Measurements from ENCODE around the gene FBXL16.
"Not testable (repeated sequence)": the region's sequence is repeated elsewhere in the genome, so short reads cannot be mapped to it uniquely, and the experiment has no call there.

FBXL16 gene

DNA sequence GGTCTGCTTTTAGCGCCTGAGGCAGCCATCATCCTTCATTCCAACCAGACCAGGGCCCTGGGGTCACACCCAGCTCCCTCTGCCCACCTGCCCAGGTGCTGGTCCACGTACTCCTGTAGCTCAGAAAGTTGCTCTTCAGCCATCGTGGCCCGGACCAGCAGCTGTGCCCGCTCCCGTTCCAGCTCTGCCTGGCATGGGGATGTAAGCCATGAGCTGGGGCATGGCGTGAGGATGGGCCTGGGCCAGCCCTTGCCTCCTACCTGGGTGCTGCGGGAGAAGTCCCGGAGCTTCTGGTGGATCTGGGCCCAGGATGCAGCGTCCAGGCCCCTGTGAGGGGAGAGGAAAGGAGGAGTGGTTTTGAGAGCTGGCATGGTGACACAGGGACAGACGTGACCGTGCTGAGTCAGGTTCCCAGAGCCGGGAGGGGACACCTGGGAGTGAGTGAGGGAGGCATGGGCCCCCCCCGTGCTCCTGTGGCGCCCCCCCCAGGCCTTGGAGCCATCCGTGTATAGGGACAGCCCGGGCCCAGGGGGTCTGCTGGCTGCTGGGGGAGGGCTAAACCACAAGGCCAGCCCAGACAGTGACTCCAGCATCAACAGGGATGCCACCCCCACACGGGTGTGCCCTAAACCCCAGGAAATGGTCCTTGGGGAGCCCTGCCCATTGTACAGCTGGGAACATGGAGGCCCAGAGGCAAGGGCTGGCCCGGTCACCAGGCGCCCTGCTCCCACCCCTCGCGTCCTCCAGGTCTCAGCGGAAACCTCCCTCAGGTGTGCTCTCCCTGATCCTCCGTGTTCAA is 17.4 kb upstream of the FBXL16 start:
- no peak for DNase-seq

DNA sequence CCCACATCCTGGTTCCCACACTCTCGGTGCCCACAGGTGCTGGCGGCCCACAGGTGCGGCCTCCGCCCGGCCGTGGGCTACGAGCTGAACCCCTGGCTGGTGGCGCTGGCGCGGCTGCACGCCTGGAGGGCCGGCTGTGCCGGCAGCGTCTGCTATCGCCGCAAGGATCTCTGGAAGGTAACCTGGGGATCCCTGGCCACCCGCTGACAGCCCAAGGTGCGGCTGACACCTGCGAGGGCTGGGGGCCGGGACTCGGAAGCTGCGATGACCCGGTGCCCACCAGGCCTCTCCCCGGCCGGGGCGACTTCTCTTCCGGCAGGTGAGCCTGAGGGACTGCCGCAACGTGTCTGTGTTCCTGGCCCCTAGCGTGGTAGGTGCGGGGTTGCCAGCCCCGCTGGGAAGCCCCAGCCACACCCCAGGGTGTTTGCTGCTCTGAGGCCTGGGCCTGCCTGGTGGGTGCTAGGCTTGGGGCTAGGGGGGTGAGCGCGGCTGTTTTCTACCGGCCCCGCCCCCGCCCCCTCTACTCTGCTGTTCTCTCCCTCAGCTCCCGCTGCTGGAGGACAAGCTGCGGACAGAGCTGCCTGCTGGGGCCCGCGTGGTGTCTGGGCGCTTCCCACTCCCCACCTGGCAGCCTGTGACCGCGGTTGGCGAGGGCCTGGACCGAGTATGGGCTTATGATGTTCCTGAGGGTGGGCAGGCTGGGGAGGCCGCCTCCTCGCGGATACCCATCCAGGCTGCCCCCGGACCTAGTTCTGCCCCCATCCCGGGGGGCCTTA is 16.4 kb upstream of the FBXL16 start:
- no peak for DNase-seq

DNA sequence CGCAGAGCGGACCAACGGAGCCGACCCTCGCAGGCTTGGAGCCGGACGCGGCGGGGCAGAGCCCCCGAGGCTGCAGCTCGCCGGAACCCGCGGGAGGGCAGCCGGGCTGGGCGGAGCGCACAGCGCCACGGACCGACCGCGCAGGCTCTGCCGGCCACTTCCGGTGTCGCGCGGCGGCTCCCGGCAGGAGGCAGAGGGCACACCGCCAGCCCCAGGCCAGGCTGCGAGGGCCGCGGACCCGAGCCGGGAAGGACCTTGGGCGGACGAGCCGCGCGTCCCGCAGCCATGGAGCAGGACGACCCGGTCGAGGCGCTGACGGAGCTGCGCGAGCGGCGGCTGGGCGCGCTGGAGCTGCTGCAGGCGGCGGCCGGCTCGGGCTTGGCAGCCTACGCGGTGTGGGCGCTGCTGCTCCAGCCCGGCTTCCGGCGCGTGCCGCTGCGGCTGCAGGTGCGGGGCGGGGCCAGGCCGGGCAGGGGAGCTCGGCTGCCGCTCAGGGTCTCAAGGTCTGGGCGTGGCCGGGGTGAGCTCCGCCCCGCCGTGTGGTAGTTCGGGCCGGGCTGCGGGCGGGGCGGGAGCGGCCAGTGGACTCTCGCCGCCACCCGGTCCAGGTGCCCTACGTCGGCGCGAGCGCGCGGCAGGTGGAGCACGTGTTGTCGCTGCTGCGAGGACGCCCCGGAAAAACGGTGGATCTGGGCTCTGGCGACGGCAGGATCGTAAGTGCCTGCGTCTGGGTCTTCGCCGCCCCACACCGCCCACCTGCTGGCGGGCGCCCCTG is 15.6 kb upstream of the FBXL16 start, which contains the start of gene ANTKMT:
TSS of gene ANTKMT (plus strand) at position 157 of the 775 bp plus-strand sequence. CDS start at position 286, 129 bp downstream.
- DNase-seq, result peak; percentile 59 to 79

DNA sequence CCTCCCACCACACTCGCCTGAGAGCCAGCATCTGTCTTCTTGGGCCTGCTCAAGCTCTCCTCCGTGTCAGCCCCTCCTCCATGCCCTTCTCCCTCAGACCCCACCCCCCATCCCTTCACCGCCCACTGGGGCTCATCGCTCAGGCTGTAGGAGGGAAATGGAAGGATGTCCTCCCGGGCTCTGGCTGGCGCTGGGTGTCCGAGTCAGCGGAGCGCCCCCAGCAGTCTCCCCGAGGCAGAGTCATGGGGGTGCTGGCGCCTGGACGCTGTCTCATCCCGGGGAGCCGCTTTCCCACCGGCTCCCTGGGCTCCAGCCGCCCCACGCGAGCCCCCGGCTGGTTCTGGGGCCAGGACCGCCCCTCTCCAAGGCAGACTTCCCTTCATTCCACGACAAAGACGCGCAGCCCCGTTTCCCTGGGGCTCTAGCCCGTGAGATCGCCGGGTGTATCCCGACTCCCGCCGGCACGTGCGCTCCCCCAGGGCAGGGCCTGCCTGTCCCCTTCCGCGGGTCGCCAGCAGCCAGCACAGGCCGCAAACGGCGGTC is 14.9 kb upstream of the FBXL16 start:
- peak; percentile 29 to 45 for DNase-seq

DNA sequence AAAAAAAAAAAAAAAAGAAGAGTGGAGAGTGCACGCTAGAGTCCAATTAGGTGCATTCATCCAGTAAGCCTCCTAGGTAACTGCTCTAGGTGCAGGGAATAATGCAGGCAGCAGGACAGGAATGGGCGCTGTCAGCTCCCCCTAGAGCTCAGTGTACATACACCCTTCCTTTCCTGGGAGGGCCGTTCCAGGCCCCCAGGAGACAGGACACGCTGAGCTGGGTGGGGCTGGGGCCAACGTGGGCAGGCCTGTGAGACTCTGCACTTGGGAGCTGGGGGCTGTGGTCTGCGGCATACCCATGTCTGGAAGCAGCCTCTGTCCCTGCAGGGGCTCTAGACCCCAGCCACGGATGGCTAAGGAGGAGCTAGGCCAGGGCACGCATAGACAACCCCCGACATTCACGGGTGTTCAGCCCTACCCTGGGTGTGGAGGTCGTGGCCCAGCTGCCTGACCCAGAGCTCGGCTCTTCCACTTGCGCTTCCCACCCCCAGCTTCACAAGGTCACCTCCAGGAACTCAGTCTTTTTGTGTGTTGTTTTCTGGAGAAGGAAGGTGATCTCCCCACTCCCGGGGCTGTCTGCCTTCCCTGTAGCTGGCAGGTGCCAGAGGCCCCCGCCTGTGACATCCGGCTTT is 14.3 kb upstream of the FBXL16 start:
- DNase-seq, result no peak

DNA sequence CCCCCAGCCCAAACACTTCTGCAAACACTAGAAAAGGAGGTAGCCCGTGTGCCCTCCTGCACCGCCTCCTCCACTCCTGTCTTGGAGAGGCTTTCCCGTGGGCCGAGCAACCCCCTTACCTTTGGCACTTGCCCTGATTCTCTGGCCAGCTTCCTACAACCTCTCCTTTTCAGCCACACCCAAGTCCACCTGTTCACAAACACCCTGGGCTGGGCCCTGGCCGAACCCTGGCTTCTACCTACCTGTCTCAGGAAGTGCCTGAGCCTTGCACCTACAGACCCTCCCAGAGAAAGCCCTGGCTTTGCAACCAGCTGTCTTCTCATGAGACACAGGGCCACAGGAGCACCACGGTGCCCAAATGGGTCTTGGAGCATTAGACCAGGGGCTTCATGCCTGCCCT is 13.3 kb upstream of the FBXL16 start:
- DNase-seq, result no peak

DNA sequence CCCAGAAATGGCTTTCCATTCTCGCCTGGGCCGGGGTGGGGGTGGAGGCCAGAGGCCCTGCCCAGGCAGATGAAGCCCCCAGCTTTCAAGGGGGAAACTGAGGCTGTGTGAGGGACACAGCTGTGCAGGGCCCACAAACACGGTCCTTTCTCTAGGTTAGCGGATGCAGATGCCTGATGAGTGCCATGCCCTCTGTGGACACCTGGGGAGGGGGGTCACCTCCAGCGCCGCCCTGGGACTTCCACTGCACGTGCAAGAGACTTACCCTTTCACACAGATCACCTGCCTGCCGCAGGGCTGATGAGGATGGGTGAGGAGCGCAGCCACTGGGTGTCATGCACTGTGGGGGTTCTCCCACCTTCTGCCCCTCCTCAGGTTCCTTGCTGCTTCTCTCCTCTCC is 12.8 kb upstream of the FBXL16 start:
- no peak for DNase-seq

DNA sequence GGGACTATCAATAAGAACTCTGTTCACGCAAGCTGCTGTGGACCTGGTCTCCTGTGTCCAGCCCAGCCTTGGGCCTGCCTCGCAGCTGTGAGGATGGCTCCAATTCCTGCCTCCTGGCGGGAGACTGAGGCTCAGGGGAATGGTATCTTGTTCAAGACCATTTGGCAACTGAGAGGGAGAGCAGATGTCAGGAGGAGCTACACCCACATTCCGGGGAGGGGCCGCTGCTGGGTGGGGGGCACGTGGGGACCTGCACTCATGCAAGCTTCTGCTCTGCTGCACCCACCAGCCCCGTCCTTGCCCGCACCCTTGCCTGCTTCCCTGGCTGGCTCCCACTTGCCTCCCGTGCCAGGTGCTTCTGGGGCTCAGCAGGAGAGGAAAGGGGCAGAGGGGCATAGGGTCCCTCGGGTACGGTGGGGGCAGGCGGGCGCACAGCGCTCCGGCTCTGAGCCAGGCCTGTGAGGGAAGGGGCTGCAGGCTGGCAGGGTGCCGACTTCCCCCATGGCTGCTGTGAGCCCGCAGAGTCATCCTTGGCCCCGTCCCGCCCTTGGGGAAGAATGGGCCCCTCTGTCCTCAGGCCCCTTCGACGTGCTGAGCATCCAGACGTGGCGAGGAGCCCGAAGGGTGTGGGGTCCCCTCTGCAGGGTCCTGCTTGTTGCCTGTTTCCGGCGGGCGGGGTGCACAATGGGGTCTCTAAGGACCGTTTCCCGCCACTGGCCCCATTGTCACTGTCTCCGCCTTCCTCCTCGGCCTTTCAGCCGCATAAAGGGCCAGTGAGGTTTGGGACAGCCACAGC is 12.0 kb upstream of the FBXL16 start:
- DNase-seq, result no peak

DNA sequence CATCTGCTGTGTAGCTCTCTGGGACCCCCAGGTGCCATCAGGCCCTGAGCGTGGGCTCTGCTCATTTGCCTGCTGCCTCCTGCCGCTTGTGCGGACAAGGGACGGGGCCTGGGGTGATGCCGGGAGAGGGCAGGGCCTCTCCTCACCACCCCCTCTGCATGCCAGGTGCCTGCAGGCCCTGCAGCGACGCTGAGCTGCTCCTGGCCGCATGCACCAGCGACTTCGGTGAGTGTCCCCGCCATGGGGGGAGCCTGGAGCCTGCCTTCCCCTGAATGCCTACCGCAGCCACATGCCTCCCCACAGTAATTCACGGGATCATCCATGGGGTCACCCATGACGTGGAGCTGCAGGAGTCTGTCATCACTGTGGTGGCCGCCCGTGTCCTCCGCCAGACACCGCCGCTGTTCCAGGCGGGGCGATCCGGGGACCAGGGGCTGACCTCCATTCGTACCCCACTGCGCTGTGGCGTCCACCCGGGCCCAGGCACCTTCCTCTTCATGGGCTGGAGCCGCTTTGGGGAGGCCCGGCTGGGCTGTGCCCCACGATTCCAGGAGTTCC is 11.2 kb upstream of the FBXL16 start:
- DNase-seq, result no peak

DNA sequence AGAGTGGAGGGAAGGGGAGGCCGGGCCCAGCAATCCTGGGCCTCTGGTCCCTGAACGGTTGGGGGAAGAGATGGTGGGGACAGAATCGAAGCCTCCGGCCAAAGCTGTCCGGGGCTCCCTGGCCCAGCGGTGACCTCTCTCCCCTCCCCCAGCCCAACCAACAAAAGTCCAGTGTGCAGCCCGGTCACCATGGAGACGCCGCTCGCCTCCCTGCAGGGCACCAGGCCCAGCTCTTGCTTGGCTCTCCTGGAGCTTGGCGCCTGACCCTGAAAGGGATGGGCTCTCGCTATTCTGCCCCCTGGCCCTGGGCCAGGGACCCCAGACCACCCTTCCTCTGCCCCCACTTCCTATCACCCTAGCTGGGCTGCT is 10.6 kb upstream of the FBXL16 start:
- no peak for DNase-seq

DNA sequence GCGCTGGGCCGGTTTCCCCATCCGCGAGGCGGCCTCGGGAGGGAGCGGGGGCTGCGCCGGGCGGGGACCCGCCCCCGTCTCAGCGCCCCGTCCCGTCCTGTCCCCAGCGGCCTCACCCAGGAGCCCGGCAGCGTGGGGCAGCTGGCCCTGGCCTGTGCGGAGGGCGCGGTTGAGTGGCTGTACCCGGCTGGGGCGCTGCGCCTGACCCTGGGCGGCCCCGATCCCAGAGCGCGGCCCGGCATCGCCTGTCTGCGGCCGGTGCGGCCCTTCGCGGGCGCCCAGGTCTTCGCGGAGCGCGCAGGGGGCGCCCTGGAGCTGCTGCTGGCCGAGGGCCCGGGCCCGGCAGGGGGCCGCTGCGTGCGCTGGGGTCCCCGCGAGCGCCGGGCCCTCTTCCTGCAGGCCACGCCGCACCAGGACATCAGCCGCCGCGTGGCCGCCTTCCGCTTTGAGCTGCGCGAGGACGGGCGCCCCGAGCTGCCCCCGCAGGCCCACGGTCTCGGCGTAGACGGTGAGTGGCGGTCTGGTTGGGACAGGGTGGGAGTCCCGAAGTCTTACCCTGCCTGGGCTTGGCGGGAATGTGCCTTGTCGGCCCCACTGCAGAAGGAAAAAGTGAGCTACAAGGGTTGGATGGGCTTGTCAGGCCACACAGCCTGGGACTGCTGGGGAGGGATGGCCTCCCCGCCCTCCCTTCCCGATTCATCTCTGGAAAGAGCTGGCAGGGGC is 10.0 kb upstream of the FBXL16 start:
- no peak for DNase-seq

DNA sequence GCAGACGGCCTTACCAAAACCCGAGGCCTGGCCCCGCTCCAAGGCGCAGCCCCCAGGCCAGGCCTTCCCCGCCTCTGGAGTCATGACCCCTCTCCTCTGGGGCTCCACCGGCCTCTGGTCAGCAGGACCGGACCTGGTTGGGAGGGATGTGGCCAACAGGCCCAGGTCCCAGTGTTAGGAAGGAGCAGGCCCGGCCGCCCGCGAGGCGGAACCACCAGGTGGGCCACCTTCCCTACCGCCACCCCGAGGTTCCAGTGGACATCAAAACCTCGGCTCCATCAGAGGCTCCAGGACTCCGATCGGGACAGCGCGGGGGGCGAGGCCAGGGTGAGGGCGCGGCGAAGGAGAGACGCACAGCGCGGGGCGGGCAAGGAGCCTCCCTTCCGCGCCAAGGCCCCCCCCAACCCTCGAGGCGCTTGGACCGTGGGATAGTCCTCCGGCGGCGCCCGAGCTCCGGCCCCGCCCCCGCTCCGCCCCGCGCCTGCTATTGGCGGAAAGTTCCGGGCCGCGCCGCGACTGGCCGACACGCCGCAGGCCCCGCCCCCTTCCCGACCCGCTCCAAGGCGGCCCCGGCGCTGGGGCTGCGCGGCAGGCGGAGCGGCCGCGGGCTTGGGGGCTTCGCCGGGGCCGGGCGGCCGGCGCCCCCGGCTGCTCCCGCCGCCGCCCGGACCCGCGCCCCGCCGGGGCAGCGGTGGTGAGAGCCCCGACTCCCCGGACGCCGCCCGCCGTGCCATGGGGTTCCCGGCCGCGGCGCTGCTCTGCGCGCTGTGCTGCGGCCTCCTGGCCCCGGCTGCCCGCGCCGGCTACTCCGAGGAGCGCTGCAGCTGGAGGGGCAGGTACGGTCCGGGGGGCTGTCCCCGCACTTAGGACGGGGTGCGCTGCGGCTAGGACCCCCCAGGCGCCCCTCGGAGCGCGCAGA is 9.2 kb upstream of the FBXL16 start, which contains the start of gene METRN:
TSS of gene METRN (plus strand) at position 561 of the 919 bp plus-strand sequence. CDS start at position 733, 172 bp downstream.
- peak; percentile 82 to 95 for DNase-seq

DNA sequence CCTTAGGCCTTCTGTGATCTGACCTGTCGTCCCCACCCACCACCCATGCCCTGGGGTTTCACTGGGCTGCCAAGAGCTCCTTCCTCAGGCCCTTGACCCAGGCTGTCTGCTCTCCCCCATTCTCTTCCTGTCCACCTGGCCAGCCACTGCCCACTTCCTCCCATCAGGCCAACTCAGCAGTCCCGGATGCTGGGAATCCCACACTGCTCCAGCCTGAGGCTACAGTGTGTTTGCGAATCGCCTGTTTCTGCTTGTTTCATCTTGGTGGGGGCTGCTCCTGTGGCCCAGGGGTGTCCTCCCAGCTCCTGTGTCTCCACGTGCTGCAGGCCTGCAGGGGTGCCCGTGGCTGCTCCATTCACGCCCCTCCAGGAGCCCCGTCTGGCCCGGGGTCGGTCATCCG is 8.5 kb upstream of the FBXL16 start:
- no peak for DNase-seq

DNA sequence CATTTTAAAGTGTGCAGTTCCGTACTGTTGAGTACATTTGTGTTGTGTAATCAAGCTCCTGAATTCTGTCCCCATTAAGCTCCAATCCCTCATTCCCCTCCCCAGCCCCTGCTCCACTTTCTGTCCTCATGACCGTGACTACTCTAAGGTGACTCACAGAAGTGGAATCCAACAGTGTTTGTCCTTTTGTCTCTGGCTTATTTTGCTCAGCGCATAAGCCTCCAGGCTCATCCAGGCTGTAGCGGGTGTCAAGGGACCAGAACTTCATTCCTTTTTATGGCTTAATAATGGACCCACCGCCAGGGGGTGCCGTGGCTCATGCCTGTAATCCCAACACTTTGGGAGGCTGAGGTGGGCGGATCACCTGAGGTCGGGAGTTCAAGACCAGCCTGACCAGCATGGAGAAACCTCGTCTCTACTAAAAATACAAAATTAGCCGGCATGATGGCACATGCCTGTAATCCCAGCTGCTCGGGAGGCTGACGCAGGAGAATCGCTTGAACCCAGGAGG is 7.2 kb upstream of the FBXL16 start:
- not testable (repeated sequence) for DNase-seq

DNA sequence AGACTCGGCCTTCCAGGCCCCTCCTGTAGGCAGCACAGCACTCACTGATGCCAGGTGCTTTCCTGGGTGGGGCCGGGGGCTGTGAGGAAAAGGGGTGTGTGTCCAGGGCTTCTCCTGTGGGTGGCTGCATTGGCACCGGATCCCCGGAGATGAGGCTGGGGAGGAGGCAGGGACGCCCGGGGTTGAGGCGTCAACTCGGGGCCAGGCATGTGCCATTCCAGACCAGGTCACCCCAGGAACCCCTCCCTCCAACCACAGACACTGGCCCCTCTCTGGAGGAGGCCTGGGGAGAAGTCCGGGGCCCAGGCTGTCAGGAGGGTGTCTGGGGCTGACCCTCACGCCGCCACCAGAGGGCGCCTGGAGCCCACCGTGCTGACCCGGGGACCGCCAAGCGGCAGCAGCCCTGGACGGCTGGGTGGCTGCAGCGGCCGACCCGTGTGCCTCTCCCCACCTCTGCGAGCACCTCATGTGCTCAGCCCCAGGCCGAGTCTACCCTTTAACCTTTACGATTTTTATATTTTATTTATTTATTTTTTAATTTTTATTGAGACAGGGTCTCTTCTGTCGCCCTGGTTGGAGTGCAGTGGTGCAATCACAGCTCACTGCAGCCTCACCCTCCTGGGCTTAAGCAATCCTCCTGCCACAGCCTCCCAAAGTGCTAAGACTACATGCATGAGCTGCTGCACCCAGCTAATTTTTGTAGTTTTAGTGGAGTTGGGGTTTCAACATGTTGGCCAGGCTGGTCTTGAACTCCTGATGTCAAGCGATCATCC is 6.1 kb upstream of the FBXL16 start:
- peak; percentile 62 to 81 for DNase-seq

DNA sequence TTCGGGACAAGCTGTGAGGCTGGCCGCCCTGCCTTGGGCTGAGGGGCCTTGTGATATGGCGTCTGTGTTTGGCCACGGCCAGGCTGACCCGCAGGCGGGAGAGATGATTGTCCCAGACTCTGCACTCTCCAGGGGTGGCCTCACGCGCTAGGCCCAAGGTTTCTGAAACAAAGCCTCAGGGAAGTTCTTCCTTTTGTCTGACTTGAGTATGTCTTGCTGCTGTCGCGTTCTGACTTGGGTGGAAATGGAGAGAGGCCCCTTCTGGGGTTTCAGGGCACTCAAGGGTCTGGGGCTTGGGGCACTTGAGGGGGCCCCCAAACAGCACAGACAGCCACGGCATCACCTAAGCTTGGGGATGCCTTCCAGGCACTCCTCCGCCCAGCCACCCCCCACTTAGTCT is 5.5 kb upstream of the FBXL16 start:
- no peak for DNase-seq

DNA sequence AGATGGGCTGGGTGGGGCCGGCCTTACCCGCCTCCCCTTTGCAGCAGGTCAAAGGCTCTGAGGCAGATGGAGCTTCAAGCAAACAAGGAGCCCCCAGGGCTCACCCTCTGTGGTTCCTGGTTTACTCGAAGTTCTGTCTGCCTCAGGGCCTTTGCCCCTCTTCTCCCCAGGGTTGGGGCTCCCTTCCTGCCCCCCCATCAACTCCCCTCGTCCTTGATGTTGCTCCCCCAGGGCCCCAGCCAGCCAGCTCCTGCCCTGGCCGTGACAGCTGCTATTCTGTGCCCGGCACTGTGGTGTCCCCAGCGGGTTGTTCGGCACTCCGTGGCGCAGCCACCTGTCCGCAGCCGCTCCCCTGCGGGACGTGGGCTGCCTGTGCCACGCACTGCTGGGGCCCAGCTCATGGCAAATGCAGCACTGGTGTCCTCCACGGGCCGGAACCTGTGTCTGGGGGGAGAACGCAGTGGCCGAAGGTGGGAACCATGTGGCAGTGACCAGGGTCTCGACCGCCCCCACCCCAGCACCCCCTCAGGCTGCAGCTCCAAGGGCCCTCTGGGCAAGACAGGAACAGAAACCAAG is 5.0 kb upstream of the FBXL16 start:
- no peak for DNase-seq

Measured in stimulated activated CD4-positive, alpha-beta T cell treated with anti-CD3 and anti-CD28 coated beads, Interleukin-4, amount 100 ng/mL, for 4 hours (primary cell).